SK-N-SH treated with all-trans-retinoic acid at 6 μM for 48 hours (cell line): ENCODE results near the gene CRYBA4.

ENCODE experiments used
- ARNTL ChIP-seq: fragments of 450-650 bp; formaldehyde crosslinking; IDR thresholded peaks from 2 replicates; pipeline ENCODE4 v1.5.0; 2020; ENCODE audit warnings: low read depth, mild to moderate bottlenecking, moderate library complexity, borderline replicate concordance
- CREB5 ChIP-seq: fragments of 250-450 bp; sonication (Bioruptor Pico); IDR thresholded peaks from 2 replicates; pipeline ENCODE4 v1.5.1; 2020; ENCODE audit warnings: low read depth, mild to moderate bottlenecking, moderate library complexity
- ZFP30 ChIP-seq: fragments of 450-650 bp; formaldehyde crosslinking; IDR thresholded peaks from 2 replicates; pipeline ENCODE4 v1.5.0; 2022; ENCODE audit warnings: mild to moderate bottlenecking, moderate library complexity
- ZNF8 ChIP-seq: fragments of 450-650 bp; formaldehyde crosslinking; IDR thresholded peaks from 2 replicates; pipeline ENCODE4 v1.5.0; 2020; ENCODE audit warnings: mild to moderate bottlenecking, moderate library complexity
- TF ChIP-seq, protein P1 (sequence below): fragments of 250-450 bp; sonication (Bioruptor Pico); IDR thresholded peaks from 2 replicates; pipeline ENCODE4 v1.8.0; 2020; ENCODE audit warnings: mild to moderate bottlenecking, moderate library complexity, borderline replicate concordance

DNA sequence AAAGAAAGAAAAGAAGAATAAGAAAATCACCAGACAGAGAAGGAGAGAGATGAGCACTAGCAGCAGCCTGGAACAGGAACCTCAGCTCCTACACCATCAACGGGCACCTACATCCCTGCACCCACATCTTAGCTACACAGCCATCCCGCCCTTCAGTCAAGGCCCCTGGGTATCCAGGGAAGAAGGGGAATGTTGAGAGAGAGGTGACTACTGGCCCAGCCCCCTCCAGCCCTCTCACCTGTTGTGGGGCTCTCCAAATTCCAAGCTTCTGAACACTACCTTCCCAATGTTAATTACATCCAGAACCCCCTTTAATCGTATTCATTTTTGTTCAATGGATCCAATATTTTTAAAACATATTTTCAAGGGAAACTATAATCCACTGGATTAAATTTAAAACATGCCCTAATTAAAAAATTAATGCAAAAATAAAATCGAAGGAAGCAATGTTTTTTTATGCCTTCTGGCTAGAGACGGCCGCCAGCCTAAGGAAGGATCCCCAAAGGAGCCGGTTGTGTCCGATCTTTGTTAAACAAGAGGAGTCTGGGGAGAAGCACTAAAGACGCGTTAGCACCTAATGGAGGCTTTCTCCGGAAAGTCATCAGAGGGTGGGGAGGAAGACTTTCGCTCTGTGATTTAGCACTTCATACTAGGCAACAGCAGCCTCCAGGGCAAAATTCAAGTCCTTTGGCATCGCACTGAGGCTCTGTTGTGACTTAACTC, 41.4 kb upstream of the CRYBA4 start:
- TF ChIP-seq ARNTL (CRISPR knock-in tag) (no peak), ZFP30 (no peak), CREB5 (CRISPR knock-in tag) (no peak), ZNF8 (CRISPR knock-in tag) (no peak)
- TF ChIP-seq, protein P1, sequence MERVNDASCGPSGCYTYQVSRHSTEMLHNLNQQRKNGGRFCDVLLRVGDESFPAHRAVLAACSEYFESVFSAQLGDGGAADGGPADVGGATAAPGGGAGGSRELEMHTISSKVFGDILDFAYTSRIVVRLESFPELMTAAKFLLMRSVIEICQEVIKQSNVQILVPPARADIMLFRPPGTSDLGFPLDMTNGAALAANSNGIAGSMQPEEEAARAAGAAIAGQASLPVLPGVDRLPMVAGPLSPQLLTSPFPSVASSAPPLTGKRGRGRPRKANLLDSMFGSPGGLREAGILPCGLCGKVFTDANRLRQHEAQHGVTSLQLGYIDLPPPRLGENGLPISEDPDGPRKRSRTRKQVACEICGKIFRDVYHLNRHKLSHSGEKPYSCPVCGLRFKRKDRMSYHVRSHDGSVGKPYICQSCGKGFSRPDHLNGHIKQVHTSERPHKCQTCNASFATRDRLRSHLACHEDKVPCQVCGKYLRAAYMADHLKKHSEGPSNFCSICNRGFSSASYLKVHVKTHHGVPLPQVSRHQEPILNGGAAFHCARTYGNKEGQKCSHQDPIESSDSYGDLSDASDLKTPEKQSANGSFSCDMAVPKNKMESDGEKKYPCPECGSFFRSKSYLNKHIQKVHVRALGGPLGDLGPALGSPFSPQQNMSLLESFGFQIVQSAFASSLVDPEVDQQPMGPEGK (CRISPR knock-in tag) = no peak
